HG03139 (cell line): ENCODE data around the gene PIBF1.
"Not testable (repeated sequence)": the region's sequence is repeated elsewhere in the genome, so short reads cannot be mapped to it uniquely, and the experiment has no call there.

Experiments
- ATAC-seq: cut with Tn5 transposase; IDR thresholded peaks from one replicate; pipeline ENCODE4 v1.9.1; 2021; ENCODE audit not compliant: unreplicated experiment

The PIBF1 gene

GRCh38 chr13:72896869-72897268 is 114.9 kb downstream of the PIBF1 start:
- ATAC-seq: no peak

GRCh38 chr13:72901546-72901945 is 119.6 kb downstream of the PIBF1 start:
- ATAC-seq: not testable (repeated sequence)

DNA sequence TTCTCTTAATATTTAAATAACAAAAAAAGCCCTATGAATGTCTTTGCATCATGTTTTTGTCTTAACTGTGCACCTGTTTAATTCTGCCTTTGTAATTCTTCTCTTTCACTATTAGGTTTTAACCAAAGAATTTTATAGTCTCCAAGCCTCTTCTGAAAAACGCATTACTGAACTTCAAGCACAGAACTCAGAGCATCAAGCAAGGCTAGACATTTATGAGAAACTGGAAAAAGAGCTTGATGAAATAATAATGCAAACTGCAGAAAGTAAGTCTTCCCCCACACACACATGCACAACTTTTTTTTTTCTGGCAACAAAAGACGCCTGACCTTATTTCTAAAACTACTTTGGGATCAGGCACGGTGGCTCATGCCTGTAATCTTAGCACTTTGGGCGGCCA is 126.5 kb downstream of the PIBF1 start:
- ATAC-seq: no peak

GRCh38 chr13:72911981-72912380 is 130.0 kb downstream of the PIBF1 start:
- ATAC-seq: no peak

DNA sequence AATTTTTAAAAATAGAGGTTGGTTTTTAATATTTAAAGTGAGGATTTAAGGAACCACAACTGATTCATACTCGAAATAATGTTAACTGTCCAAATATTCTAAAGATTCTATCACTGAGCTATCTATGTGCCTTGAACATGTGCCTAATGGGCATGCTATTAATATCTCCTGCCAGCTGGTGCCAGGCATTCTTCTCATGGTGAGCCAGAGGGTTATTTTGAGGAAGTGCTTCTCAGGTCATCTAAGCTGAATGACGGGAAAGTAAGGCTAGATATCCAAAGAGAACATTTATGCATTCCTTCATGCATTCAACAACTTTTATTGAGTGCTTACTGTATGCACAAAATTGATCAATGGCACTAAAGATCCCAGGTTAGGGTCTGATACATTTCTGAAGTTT is 138.2 kb downstream of the PIBF1 start:
- no peak for ATAC-seq

DNA sequence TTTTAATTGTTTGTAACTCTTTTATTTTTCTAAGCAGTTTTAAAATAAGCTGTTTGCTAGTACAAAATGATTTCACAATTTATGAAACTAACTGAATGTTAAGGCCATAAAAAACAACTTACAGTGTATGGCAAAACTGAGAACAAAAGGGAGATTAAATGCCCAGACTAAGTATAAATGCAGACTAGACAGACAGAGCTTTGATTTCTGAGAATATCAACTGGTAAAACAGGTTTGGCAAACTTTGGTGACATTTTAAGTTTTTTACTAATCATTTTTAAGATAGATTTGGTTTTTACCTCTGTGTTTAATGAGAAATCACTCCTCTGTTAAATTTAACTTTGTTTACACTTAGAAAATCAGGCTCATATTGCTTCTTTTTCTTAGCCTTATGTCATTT is 149.4 kb downstream of the PIBF1 start:
- ATAC-seq: no peak

DNA sequence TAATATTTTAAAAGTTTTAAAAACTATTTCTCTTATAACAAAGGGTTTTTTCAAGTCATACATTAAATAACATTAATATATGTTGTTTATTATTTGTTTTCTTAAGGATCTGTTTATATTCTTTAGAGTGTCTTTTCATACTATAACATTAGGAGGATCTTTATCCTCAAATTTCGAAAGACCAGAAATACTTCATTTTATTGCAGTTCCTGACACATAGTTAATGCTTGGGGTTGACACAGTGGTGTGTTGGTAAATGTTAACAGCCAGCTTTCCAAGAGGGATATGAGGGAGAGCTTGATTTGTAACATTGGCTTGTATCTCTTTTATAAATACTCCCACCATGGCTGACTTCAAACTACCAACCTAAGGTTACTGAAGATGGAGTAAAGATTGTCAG is 150.3 kb downstream of the PIBF1 start:
- ATAC-seq: no peak

- not testable (repeated sequence) for ATAC-seq
These were observed 164.3 kb downstream of the PIBF1 start for GRCh38 chr13:72946267-72946666.

GRCh38 chr13:72952529-72953141 is 170.7 kb downstream of the PIBF1 start:
- ATAC-seq: no peak

DNA sequence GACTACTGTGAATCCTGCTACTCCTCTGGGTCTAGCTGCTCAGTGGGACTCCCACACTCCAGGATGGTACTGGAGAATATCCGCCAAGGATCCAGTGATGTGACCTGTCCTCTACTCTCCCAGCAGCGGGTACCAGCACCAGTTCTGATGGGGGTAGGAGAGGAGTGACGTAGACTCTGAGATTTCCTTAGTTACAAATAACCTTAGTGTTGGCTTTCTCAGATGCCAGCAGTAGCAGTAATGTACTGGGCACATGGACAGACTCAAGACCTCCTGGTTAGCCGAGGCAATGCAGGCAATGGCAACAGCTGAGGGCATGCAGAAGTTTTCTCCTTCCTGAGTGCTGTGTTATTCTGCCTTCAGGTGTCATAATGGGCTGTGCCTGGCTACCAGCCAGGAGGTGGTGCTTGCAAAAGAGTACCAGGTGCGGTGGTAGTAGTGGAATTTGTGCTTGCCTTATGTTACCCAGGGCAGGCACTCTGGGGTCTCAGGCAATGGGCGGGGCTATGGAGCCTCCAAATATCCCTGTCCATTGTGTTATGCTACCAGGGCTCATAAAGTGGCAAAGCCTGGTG is 171.5 kb downstream of the PIBF1 start:
- ATAC-seq: no peak

- ATAC-seq: no peak
These were observed 177.7 kb downstream of the PIBF1 start for GRCh38 chr13:72959643-72960042.

DNA sequence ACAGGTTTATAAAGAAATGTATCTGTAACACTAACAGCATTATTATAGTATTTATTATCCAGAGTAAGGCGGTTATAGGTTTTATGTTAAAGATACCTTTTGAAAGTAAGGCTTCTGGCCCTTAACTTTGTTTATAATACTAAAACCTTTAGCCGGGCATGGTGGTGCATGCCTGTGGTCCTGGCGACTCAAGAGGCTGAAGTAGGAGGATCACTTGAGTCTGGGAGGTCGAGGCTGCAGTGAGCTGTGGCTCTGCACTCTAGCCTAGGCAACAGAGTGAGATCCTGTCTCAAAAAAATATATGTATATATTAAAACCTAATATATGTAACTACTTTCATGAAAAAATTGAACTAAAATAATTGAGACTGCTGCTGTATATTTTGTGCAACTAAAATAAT is 178.2 kb downstream of the PIBF1 start:
- ATAC-seq: no peak

GRCh38 chr13:72960541-72960940 is 178.6 kb downstream of the PIBF1 start:
- ATAC-seq: no peak

DNA sequence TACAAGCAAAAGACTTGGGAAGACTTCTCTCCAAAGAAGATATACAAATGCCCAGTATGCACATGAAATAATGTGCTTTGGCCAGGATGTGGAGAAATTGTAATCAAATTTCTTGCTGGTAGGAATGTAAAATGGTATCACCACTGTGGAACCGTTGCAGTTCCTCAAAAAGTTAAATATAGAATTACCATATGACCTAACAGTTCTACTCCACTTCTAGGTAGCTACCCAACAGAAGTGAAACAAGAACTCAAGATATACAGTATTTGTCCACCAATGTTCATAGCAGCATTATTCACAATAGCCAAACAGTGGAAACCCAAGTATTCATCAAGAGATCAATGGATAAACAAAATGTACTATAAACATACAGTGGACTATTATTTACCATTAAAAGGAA is 181.8 kb downstream of the PIBF1 start:
- ATAC-seq: no peak

- ATAC-seq: no peak
These were observed 188.5 kb downstream of the PIBF1 start for GRCh38 chr13:72970301-72970880.

DNA sequence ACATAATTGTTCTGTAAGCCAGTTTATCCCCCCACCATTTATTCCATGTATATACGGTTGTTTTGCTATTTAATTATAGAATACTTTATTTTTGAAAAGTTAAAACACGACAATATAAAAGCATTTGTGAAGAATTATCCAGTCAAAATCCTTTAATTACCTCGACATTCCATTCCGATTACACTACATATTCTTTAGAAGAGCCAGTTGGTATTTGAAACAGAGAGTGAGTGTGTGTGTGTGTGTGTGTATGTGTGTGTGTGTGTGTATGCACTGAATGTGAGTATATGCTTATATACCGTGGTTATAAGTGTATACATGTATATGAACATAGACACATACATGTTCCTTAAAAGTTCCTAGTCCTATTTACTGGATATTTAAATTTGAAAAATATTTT is 189.0 kb downstream of the PIBF1 start:
- no peak for ATAC-seq

- ATAC-seq: no peak
These were observed 191.3 kb downstream of the PIBF1 start for GRCh38 chr13:72973234-72973633.

- no peak for ATAC-seq
These were observed 201.3 kb downstream of the PIBF1 start for GRCh38 chr13:72983085-72983768.

GRCh38 chr13:72985610-72986009 is 203.7 kb downstream of the PIBF1 start:
- no peak for ATAC-seq

DNA sequence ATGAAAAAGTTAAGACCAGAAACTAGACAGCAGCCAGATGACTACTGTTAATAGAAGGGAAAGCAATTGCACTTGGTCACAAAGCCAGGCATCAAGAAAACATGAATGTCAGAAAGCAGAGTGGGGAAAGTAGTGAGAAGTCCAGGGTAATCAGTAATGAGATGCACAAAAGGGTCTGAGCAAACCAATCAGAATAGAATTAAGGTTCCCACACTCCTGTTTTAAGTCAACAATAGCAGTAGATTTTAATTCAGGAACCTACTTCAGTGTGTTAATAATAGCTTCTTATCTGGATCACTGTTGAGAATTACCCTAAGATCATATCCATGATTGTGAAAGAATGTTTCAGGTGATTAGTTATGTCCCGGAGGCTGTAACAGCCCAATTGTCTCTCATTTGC is 204.3 kb downstream of the PIBF1 start:
- ATAC-seq: no peak

DNA sequence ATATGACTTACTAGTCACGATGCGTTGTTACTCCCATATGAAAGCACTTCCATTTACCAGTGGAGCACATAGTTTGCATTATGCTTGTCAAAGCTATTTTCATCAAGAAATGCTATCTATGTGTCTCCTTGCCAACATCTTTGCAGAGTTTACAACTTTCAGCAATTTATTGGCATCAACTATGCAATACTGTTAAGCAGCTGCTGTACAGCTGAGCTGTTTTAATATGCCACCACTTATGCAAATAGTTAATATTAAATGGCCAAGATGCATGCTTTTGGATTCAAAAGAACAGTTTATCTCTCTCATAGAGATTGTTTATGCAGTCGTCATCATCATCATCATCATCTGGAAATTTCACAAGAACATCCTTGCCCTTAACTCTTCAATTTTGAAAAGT is 209.0 kb downstream of the PIBF1 start:
- no peak for ATAC-seq

- ATAC-seq: no peak
These were observed 216.1 kb downstream of the PIBF1 start for GRCh38 chr13:72998012-72998411.
